Iris pigment epithelial cell (primary cell): ENCODE measurements around the gene TMEM19.
A peak's percentile ranks its signal among the peaks of the same experiment; 100 is the strongest.

Source experiments
- DNase-seq: peaks from one replicate; pipeline ENCODE4 v3.0.0-alpha.2; 2011; ENCODE audit warnings: low read depth

TMEM19 gene

GRCh38 chr12:71719647-71720370 lies 33.9 kb downstream of the TMEM19 start:
- no peak for DNase-seq

GRCh38 chr12:71721783-71722505 lies 36.1 kb downstream of the TMEM19 start:
- DNase-seq, result no peak

- DNase-seq, result no peak
Observed at GRCh38 chr12:71725011-71725410, 39.1 kb downstream of the TMEM19 start.

DNA sequence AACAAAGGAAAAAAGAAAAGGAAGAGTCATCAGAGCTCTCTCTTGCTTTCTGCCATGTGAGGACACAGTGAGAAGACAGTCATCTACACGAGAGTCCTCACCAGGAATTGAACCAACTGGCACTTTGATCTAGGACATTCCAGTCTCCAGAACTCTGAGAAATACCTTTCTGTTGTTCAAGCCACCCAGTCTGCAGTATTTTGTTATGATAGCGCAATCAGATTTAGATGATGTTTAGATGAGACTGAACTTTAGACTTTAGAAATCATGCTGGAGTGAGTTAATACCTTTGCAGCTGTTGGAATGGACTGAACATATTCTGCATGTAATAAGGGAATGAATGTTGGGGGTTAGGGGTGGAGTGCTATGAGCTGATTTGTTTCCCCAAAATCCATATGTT lies 40.7 kb downstream of the TMEM19 start:
- no peak for DNase-seq

GRCh38 chr12:71727958-71728357 lies 42.1 kb downstream of the TMEM19 start:
- DNase-seq, result no peak

GRCh38 chr12:71730936-71731335 lies 45.1 kb downstream of the TMEM19 start:
- no peak for DNase-seq

- peak; percentile 21 for DNase-seq
Observed at GRCh38 chr12:71731439-71732356, 45.8 kb downstream of the TMEM19 start.

DNA sequence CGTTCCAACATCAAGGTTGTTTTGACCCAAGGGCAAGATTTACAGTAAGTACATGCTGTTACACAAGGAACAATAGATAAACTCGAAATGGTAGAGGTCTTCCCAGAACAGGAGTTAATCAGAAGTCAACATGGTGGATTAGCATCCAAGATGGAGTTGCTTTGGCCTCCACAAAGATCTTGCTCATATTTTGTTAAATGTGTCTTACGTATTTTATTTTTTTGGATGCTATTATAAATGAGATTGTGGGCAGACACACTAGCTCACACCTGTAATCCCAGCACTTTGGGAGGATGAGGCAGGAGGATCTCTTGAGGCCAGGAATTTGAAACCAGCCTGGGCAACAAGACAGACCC lies 46.5 kb downstream of the TMEM19 start:
- no peak for DNase-seq

DNA sequence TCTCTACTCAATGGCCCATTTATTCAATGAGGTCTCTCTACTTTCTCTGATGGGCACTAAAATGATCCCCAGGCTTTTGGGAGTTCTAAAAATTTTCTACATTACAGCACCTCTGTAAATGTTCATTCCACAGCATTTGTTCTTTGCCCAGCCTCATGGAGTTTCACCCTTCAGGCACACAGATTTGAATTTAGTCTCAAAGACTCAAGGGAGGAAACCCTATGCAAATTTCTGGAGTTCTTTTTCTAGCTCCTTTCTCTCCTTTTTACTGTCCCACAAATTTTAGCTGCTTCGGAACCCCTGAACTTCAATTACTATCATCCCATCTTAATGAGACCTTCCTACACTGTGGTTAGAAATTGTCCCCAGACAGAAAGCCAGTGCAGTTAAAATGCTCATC lies 51.3 kb downstream of the TMEM19 start:
- no peak for DNase-seq

DNA sequence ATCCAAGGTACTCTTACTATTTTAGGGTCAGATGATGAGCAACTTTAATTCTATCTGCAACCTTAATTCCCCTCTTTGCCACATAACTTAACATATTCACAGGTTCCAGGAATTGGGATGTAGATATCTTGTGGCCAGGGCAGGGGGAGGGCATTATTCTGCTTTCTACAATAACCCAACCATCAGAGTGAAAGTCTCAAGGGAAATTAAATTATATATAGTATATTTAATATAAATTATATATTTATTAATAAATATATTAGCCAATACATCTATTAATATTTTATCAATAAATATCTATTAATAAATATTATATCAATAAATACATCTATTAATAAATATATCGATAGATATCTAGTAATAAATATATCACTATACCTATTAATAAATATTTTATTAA lies 57.1 kb downstream of the TMEM19 start:
- DNase-seq, result no peak

DNA sequence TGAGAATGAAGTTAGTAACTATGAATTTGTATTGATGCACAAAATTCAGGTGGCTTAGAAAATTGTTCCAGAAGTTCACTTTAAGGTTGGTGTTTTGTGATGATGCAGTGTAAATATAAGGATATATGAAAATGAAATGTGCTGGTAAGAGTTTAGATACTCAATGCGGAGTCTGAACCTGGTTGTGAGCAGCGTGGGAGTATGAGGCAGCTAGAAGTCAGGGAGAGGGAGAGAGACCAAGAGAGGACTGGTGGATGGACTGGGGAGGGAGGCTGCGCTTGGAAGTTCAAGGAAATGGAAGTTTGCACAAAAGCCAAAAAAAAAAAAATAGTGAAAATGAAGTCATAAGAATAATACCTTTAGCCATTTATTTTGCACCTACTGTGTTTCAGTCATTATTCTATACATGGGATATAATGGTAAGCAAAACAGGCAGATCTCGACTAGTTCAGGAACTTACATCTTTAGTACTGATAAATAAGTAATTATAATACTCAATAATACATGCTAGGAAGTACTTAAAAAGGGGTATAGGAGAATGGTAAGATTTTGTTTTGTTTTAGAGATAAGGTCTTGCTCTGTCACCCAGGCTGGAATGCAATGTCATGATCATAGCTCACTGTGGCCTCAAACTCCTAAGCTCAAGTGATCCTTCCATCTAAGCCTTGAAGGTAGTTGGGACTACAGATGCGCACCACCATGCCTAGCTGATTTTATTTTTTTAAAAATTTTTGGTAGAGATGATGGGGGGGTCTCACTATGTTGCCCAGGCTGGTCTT lies 58.8 kb downstream of the TMEM19 start:
- no peak for DNase-seq

DNA sequence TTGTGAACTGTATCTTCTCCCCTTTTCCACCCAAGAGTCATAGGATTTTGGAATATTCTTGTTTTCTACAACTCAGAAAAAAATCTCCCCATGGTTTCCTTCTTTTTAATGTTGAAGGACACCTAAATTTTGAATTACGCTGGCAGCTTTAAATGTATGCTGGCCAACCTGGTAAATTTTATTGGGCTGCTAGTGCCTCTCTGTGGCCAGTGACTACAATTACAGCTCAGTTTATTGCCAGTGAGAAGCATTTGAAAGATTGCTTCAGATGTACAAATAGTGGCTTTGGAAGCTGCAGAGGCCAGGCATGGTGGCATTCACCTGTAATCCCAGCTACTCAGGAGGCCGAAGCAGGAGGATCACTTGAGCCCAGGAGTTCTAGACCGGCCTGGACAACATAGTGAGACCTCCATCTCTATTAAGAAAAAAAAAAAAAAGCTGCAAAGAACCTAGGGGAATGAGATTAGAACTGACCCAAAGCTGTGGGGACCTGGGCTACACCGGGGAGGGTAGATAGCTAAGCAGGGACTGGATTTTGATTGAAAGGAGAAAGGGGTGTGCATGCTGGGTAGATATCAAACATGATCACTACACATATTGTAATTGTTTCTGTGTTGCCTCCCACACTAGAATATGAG lies 61.2 kb downstream of the TMEM19 start:
- DNase-seq, result peak; percentile 73

DNA sequence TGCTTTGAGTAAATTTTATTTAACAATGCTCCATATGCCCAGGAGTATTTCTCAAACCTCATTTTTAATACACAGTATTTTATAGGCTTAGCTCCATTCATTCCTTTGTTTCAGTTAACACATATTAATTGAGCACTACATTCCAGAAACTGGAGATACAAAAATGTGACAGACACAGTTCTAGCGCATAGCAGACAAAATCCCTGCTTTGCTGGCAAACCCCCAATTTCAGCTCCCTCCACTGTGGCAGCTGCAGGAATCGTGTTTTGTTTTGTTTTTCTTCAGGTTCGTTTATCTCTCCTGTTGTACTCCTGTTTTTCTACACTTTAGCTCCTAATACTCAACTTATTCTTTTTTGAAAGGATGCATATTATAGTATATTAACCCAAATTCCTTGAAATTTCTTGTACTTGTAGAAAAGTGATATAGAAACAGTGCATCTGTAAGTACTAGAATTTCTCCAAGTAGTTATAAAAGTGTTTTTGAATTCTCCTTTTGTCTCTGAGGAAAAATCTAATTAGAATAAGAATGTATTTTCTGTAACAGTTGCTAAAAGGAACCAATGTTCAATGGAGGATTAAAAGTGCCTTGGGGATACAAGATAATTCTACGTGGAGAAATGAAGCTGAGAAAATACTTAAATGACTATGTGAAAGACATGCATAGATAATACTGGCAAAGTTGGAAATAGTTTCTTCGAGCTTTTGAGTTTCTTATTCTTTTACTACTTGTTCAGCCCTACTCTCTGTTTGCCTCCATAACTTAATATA lies 62.4 kb downstream of the TMEM19 start:
- DNase-seq, result no peak

GRCh38 chr12:71749666-71750065 lies 63.8 kb downstream of the TMEM19 start:
- no peak for DNase-seq

GRCh38 chr12:71752891-71753290 lies 67.0 kb downstream of the TMEM19 start:
- DNase-seq, result no peak
